ENCODE measurements around the gene GTF2H4.
"Not testable (repeated sequence)": the region's sequence is repeated elsewhere in the genome, so short reads cannot be mapped to it uniquely, and the experiment has no call there.

GTF2H4 gene

GRCh38 chr6:30864325-30864724, 43.7 kb upstream of the GTF2H4 start:
- no peaks in the 10 kb centered on the region for H3K79me2 ChIP-seq (ENCODE audit: low read length)
- H3K4me1 ChIP-seq (ENCODE audit: low read length) = no peaks in the 10 kb centered on the region
- no peak overlapping the region for H3K27ac ChIP-seq (ENCODE audit: low read length)
- H3K9me3 ChIP-seq (ENCODE audit: insufficient read depth, low read length) = no peaks in the 10 kb centered on the region
- H2AFZ ChIP-seq (ENCODE audit: low read depth, low read length) = no peak overlapping the region
- no peak overlapping the region for H3K4me2 ChIP-seq (ENCODE audit: low read length)
- H3K36me3 ChIP-seq (replicated peaks; ENCODE audit: low read depth, low read length) = no peaks in the 10 kb centered on the region
- H3K27me3 ChIP-seq (ENCODE audit: low read depth, low read length) = peaks cover 6% of the 10 kb centered on the region
- TF ChIP-seq EZH2phosphoT487 (IDR thresholded peaks at IDR 0.05; ENCODE audit: low read depth) (no peak), CTCF (IDR thresholded peaks at IDR 0.05; ENCODE audit: low read depth, low read length) (no peak)
- H3K9ac ChIP-seq (ENCODE audit: low read length) = no peak overlapping the region
- H3K4me3 ChIP-seq (ENCODE audit: low read length) = no peak overlapping the region
- no peaks in the 10 kb centered on the region for H4K20me1 ChIP-seq (ENCODE audit: insufficient read depth, low read length)

- not testable (repeated sequence) for H3K9me3 ChIP-seq (ENCODE audit: insufficient read depth, low read length); H2AFZ ChIP-seq (ENCODE audit: low read depth, low read length); H3K36me3 ChIP-seq (replicated peaks; ENCODE audit: low read depth, low read length); H3K9ac ChIP-seq (ENCODE audit: low read length); H4K20me1 ChIP-seq (ENCODE audit: insufficient read depth, low read length); H3K27me3 ChIP-seq (ENCODE audit: low read depth, low read length); H3K4me1 ChIP-seq (ENCODE audit: low read length); H3K27ac ChIP-seq (ENCODE audit: low read length); H3K4me2 ChIP-seq (ENCODE audit: low read length); H3K4me3 ChIP-seq (ENCODE audit: low read length); H3K79me2 ChIP-seq (ENCODE audit: low read length)
Observed at GRCh38 chr6:30869241-30869749, 38.7 kb upstream of the GTF2H4 start.

GRCh38 chr6:30870546-30870945, 37.5 kb upstream of the GTF2H4 start:
- no peaks in the 10 kb centered on the region for H3K79me2 ChIP-seq (ENCODE audit: low read length)
- H3K4me3 ChIP-seq (ENCODE audit: low read length) = no peak overlapping the region
- no peaks in the 10 kb centered on the region for H3K4me1 ChIP-seq (ENCODE audit: low read length)
- no peaks in the 10 kb centered on the region; the same call in 1 of the 2 replicates for H3K27me3 ChIP-seq (ENCODE audit: low read depth, low read length)
- H3K27ac ChIP-seq (ENCODE audit: low read length) = no peak overlapping the region
- H3K36me3 ChIP-seq (replicated peaks; ENCODE audit: low read depth, low read length) = no peaks in the 10 kb centered on the region
- no peak for TF ChIP-seq EZH2phosphoT487 (IDR thresholded peaks at IDR 0.05; ENCODE audit: low read depth)
- no peaks in the 10 kb centered on the region for H3K9me3 ChIP-seq (ENCODE audit: insufficient read depth, low read length)
- no peak overlapping the region for H3K4me2 ChIP-seq (ENCODE audit: low read length)
- H4K20me1 ChIP-seq (ENCODE audit: insufficient read depth, low read length) = no peaks in the 10 kb centered on the region
- H2AFZ ChIP-seq (ENCODE audit: low read depth, low read length) = no peak overlapping the region
- H3K9ac ChIP-seq (ENCODE audit: low read length) = no peak overlapping the region

- no peak overlapping the region for H3K4me2 ChIP-seq (ENCODE audit: low read length)
Observed at GRCh38 chr6:30871592-30872183, 36.3 kb upstream of the GTF2H4 start.

More at GRCh38 chr6:30871592-30872183, 36.3 kb upstream of the GTF2H4 start:
- no peak overlapping the region for H3K27ac ChIP-seq (ENCODE audit: low read length)
- H3K9ac ChIP-seq (ENCODE audit: low read length) = no peak overlapping the region
- TF ChIP-seq CTCF (IDR thresholded peaks at IDR 0.05; ENCODE audit: low read depth, low read length) = no peak
- no peak for TF ChIP-seq EZH2phosphoT487 (IDR thresholded peaks at IDR 0.05; ENCODE audit: low read depth)
- H3K79me2 ChIP-seq (ENCODE audit: low read length) = no peaks in the 10 kb centered on the region
- no peaks in the 10 kb centered on the region for H3K9me3 ChIP-seq (ENCODE audit: insufficient read depth, low read length)
- no peak overlapping the region for H3K4me3 ChIP-seq (ENCODE audit: low read length)
- no peaks in the 10 kb centered on the region for H4K20me1 ChIP-seq (ENCODE audit: insufficient read depth, low read length)
- no peaks in the 10 kb centered on the region for H3K36me3 ChIP-seq (replicated peaks; ENCODE audit: low read depth, low read length)
- peaks cover 2% of the 10 kb centered on the region; the same call in 1 of the 2 replicates for H3K27me3 ChIP-seq (ENCODE audit: low read depth, low read length)
- H3K4me1 ChIP-seq (ENCODE audit: low read length) = no peaks in the 10 kb centered on the region
- no peak overlapping the region for H2AFZ ChIP-seq (ENCODE audit: low read depth, low read length)

Data from OCI-LY3 (cell line).